Thyroid gland (tissue), 4 donors: ENCODE measurements around the gene LHPP.

ENCODE experiments used
- POLR2A ChIP-seq, 2 donors: fragments of 450-650 bp; IDR thresholded peaks; one replicate each; pipeline ENCODE4 v1.6.1; 2017; ENCODE audit warnings: antibody characterized with exemption in 2 of 2, mild to moderate bottlenecking in 2 of 2, moderate library complexity in 1 of 2
- TF ChIP-seq, protein P1 (sequence below), 6 experiments: fragments of 200-600 bp in 3 of 6; fragments of 450-650 bp in 3 of 6; sonication (generic) in 3 of 6; IDR thresholded peaks; one replicate each; pipeline ENCODE4 v1.5.1; 2016 to 2019; ENCODE audit warnings: antibody characterized with exemption in 6 of 6, mild to moderate bottlenecking in 2 of 6, inconsistent platforms in 1 of 6, moderate library complexity in 1 of 6

DNA sequence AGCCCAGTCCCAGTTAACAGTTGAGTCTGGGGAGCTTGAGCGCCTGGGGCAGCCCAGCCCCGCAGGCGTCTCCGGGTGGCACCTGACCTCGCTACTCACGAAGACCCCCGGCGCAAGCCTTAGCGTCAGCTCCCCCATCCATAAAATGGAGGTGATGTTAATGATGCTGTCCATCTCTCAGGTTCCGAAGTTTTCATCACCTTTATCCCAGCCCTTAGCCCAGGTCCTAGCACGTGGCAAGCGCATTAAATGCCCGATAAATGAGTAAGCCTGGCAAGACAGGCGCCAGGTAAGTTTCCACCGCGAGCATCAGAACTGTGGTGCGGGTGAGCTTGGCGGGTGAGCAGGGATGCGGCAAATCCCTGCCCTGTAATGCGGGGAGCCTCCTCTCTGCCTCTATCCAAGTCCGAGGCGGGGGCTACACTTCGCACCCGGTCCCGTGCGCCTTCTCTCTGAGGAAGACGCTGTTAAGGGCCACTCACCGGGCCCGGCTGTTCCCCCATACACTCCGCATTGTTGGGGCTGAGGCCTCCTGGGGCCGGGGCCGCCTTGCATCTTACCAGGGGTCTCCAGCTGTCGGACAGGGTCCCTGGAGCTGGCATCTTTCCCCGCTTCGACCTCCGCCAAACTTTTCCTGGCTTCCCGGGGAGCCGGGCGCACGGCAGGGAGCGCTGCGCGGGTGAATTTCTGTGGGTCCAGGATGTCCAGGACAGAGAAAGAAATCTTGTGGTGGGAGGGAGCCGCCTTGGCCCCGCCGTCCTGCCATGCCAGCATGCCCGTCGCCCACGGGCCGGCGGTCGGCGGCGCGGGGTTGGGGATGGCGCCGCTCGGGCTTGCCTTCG lies 12.2 kb upstream of the LHPP start:
- TF ChIP-seq, protein P1, sequence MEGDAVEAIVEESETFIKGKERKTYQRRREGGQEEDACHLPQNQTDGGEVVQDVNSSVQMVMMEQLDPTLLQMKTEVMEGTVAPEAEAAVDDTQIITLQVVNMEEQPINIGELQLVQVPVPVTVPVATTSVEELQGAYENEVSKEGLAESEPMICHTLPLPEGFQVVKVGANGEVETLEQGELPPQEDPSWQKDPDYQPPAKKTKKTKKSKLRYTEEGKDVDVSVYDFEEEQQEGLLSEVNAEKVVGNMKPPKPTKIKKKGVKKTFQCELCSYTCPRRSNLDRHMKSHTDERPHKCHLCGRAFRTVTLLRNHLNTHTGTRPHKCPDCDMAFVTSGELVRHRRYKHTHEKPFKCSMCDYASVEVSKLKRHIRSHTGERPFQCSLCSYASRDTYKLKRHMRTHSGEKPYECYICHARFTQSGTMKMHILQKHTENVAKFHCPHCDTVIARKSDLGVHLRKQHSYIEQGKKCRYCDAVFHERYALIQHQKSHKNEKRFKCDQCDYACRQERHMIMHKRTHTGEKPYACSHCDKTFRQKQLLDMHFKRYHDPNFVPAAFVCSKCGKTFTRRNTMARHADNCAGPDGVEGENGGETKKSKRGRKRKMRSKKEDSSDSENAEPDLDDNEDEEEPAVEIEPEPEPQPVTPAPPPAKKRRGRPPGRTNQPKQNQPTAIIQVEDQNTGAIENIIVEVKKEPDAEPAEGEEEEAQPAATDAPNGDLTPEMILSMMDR (IDR thresholded peaks at IDR 0.05): no peak
- no peak for TF ChIP-seq POLR2A (IDR thresholded peaks at IDR 0.05)
